ENCODE data around the gene GNAI3.

Gene GNAI3

DNA sequence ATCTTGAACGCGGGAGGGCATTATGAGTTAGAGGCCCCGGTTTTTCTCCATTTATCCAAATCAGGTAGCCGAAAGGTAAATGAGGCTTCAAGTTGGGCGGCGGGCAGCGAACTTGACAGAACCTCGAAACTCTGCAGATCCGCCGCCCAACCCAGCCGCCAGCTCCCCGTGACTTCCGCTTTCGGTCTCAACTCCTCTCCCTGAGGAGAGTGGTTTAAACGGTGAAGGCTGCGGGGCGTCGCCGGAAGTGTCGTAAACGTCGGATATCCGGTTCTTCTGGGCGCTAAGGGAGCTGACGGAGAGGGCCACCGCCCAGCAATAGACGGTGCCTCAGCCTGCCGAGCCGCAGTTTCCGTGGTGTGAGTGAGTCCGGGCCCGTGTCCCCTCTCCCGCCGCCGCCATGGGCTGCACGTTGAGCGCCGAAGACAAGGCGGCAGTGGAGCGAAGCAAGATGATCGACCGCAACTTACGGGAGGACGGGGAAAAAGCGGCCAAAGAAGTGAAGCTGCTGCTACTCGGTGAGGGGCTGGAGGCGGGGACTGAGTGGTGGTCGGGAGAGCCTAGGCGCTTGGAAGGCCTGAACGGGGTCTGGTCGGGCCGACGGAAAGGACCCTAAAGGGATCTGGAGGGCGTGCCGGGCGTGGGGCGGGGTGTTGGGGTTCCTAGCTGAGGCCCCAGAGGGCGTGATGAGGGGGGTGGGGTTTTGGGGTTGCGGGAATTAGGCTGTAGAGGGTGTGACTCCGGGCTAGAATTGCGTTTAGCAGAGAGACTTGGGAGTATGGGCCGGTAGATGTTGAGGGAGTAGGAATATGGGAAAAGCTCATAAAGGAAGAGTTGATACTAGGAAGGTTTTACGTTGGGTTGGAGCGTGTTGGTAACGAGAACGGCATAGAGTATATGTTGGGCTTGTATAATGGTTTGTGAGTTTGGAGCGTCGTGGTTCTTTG is at the start of gene GNAI3:
GNAI3 (plus strand) TSS at position 295 of the 947 bp plus-strand sequence; CDS start at position 401, 106 bp downstream.
- peak; percentile 64 for DNase-seq

DNA sequence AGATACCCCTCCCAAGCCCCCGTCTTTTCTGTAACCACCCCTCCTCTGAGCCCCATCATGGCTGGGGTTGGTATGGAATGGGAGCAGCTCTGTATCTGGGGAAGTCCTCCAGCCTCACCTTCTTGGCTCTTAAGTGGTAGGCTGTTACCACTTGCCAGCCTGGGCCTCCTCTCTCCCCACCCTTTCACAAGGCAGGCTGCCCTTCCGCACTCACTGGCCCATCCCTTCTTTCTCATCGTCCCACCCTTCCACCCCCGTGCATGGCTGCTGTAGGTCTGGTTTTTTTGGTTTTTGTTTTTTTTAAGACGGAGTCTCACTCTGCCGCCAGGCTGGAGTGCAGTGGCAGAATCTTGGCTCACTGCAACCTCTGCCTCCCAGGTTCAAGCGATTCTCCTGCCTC is 49.3 kb upstream of the GNAI3 start:
- no peak for DNase-seq

DNA sequence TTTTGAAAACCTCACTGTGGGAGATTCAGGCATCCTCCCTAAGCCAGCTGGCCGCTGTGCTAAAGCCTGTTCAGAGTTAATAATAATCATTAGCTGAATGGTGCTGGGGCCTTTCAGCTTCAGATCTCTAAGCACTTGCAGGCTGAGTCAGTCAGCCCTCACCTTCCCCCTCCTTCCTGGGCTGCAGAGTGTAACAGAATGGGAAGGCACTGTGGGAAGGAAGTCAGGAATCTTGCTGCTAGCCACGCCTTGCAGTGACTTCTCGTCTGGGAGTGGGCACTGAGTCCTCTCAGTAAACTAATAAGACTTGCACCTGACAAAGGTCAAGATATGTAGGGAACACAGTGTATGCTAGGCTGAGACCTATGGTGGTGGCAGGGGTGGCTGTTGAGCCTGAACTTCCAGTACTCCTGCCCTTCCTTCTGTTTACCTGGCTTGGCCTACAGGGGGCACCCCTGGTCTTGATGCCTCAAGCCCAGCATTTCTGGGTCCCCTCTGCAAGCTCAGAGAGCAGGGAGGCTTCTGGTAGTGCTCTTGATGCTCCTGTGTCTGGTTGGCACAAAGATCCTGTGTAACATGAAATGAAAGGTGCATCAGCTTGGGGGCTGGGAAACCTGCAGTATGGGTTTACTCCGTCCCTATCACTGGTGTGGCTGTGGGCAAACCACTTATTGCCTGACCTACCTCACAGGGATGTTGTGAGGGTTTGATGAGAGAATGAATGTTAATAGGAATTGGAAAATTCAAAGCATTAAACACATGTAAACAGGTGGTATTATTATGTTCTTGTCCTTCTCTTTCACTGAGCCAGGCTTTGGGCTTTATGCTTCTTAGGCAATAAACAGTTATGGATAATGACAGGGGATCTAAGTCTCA is 48.5 kb upstream of the GNAI3 start:
- no peak for DNase-seq

DNA sequence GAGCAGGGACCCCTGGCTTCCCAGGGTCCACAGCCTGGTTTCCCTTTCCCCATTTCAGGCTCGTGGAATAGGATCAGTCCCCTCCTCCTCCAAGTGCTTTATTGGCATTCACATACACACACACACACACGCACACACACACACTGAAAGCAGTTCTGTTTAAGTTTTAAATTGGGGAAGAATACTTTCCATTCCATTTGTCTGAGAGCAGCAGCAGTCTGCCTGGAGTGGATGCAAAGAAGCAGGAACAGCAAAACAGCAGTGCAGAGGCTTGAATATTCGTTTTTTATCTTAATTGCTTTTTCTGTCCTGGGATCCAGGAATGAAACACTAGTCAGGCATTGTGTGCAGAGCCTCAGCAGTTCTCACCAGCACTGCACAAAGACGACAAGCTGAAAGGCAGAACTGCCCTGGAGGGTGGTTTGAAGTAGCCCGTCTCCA is 47.5 kb upstream of the GNAI3 start:
- DNase-seq: no peak

DNA sequence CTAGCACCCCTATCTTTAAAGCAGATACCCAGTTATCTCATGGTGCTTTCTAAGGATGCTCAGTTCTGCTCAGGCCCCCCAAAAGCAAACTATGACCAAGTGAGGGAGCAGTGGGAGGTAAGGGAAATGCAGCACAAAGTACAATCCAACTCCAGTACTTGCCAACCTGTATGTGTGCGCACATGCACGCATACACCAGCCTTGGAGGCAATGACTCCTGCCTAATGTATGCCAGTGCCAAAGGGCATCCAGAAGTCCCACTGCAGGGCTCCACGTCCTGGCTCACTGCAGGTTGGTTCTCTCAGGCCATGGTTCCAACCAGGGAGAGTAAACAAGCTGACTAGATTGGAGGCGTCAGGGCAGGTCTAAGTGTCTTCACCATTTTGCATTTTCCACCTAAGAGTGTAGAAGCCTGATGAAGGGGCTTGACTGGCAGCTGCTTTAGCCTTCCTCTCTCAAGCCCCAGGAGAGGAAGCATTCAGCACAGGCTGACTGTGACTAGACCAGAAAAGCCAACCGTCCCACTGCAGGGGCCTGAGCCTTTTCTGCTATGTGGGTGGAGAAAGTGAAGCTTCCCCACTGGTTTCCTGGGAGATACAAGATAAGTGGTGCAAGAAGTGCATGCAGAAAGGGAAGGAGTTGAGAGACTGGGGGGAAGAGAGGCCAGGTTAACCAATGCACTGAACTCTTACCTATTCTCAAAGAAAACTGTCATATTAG is 46.6 kb upstream of the GNAI3 start:
- DNase-seq: no peak

DNA sequence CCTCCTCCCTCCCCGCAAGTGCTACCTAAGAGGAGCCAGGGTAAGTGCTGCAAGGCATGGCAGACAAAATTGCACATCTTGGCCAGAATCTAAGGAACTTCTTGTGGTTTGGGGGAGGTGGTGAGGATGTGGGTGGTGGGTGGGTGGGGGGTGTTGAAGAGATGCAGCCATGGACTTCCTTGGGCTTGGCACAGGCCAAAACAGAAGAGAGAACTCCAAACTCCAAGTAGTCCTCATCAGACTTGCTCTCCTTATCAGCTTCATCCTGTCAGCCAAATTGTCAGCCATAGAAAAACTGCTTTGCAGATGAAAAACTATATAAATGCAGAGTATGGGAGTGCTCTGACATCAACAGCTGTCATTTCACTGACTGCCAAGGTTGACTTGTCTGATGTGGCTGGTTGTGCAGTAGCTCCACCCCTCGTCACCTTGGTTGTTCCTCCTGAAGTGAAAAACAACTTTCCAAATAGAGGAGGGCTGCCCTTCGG is 46.0 kb upstream of the GNAI3 start:
- DNase-seq: no peak

DNA sequence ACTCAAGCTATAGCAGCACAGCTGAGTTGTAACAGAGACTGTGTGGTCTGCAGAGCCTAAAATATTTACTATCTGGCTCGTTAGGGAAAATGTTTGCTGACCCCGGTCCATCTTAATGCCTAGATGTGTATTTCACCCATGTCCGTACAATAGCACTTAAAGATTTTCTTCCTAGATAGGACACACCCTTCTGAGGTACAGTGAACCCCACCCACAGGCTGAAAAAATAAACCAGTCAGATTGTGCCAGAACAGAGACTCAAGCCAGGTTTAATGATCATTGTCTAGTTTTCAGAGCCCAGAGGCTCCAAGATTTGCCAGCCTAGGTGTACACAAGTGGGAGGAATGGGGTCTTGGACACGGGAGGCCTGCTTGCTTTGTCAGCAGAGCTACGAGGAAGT is 44.5 kb upstream of the GNAI3 start:
- no peak for DNase-seq

DNA sequence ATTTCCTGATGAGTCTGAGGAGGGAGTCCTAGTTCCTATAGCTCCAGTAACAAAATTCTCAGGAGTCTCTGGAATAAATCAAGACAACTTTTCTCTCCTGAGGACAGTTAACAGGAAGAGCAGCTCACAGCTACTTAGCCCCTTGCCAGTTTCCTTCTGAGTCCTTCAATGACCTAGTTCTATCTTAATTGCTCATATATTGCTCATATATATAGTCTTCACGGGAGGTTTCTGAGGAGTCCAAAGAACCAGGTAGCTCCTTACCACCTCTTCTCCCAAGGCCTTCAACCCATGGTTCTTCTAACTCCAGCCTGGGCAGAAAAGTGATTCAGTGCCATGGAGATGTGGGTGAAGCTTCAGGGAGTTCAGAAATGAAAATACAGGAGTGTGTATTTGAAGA is 43.4 kb upstream of the GNAI3 start:
- no peak for DNase-seq

DNA sequence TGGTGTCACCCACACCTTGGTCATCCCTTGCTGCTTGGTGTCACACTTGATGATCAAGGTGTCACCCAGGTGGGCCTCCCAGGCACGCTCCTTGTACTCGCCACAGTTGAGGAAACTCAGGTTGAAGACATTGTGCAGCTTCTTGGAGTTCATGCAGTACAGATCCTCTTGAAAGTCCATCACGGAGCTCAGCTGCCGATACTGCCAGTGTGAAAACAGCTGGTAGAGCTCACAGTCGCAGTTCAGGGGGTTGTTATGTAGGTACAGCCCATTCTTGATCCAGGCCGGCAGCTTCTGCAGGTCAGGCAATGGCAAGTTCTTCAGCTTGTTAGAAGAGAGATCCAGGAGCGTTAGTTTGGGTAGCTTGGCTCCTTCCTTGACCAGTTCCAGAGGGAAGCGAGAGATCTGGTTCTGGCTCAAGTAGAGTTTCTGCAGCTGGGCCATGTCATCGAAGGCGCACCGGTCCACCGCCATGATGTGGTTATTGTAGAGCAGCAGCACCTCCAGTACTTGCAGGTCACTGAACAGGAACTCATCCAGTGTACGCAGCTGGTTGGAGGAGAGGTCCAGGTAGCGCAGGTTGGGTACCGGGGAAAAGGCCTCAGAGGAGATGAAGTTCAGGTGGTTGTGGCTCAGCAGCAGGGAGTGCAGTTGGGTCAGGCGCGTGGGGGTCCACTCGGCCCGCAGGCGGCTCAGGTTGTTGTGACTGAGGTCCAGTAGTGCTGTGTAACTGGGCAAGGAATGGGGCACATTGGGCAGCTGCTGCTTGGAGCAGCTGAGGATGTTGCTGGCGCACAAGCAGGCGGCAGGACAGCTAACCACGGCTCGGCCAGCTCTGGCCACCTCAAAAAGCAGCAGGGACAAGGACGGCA is 40.2 kb upstream of the GNAI3 start:
- no peak for DNase-seq

DNA sequence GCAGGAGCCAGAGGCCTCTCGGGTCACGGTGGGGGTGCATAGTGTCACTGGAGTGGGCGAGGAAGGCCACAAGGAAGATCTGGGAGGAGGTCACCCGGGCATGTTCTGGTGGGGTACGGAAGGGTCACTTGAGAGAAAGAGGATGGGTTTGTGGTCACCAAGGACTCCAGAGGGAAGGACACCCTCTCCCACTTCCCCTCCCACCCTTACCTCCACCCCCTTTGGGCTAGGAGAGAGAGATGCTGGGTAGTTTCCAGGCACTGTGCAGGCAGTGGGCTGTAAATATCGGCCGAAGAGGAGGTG is 39.6 kb upstream of the GNAI3 start:
- DNase-seq: no peak

DNA sequence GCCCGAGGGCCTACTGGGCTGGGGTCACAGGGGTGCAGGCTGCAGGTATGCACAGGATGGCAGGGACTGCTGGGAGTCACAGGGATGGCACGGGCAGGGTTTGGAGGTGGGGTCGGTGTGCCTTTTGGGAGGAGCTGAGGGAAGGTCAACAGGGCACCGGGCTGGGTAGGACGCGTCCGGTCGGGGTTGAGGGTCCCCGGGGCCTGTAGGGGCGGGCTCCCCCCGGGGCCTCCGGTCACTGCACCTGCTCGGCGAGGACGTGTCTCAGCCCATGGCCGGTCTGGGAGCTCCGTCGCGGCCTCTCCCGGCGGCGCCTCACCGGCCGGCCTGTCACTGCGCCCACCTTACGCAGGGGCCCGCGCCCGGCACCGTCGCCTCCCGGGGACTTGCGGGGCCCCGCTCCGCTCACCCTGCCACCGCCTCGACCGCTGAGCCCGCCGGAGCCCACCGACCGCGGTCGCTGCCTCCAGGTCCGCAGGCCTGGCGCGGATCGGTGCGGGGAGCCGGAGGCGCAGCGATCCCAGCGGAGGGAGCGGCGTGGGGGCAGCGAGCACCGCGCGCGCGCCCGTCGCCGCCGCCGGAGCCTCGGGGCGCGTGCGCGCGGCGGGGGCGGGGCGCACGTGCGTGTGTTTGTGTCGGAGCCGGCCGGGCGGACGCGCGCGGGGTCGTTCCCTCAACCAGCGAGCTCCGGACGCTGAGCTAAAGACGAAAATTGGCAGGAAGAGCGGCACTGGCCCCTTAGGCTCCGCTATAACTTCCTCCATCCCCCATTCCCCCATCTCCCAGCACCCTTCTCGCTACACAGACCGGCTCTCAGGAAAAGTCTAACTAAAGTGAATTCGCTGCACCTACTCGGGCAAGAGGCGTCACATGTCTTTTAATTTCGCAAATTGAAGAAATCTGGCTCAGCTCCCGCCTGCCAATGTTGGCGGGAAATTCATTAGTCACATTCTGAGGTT is 39.0 kb upstream of the GNAI3 start, which contains the start of gene AMIGO1:
AMIGO1 (minus strand) TSS at position 552 of the 959 bp plus-strand sequence. CDS start 815 bp downstream, outside the sequence.
- peak; percentile 76 for DNase-seq

DNA sequence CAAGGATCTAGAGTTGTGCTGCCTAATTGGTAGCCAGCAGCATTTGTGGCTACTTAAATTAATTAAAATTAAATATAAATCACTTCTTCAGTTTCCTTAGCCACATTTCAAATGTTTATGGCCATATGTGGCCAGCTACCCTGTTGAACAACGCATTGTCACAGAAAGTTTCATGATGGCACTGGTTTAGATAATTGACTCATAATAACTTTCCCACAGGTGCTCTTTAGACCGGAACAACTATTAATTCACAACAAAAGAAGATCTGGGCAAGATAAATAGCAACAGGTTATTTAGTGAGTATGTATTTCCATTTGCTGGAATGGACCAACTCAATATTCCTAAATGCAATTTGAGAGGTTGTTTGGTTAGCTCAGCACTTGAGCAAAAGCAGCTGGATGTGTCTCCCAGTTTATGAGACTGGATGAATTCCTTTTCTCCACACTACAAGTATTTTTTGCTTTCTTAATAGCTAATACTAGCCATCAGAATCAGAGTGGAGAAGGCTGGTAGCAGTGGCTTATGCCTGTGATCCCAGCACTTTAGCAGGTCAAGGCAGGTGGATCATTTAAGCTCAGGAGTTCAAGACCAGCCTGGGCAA is 35.2 kb upstream of the GNAI3 start:
- no peak for DNase-seq

DNA sequence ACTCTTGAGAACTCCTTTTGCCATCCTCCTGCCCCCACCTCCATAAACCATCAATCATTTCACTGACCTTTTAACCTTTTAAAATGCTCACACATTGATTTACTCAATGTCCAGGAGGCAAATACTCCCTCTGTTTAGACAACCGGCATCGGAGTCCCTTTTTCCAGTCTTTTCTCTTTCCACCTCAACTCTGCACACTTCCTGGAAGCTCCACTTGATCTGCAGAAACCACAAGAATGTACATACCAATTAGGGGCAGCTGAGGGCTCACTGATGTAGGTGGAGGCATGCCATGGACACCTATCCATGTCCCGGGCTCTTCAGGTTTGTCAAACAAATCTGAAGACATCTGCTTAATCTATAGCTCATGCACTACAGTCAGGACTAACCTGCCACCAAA is 33.6 kb upstream of the GNAI3 start:
- DNase-seq: no peak

DNA sequence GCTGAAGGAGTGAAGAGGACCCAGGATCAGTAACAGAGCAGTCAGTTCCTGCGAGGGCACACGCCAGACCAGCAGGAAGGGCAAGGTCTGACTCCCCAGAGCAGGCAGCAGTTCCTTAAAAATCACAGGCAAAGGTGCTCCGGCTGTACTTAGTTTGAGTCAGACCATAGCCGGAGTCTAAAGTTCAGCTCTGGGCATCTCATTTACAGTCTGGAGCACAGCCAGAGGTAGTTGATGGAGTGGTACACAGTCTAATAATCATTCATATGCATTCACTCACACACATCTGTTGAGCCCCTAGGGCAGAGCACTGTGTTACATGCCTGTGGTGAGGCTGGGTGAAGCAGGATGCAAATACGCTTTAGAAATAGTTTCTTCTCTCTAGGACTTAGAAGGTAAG is 31.5 kb upstream of the GNAI3 start:
- DNase-seq: no peak

DNA sequence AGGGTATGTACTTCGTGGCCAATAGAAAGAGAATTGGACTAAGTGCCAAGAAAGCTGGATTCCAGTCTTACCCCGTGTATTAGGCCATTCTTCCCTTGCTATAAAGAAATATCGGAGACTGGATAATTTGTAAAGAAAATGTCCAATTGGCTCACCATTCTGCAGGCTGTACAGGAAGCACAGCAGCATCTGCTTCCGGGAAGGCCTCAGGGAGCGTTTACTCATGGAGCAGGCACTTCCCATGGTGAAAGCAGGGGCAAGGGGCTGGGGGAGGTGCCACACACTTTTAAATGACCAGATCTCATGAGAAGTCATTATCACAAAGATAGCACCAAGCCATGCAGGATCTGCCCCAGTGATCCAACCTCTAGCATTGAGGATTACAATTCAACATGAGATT is 31.1 kb upstream of the GNAI3 start:
- DNase-seq: no peak

DNA sequence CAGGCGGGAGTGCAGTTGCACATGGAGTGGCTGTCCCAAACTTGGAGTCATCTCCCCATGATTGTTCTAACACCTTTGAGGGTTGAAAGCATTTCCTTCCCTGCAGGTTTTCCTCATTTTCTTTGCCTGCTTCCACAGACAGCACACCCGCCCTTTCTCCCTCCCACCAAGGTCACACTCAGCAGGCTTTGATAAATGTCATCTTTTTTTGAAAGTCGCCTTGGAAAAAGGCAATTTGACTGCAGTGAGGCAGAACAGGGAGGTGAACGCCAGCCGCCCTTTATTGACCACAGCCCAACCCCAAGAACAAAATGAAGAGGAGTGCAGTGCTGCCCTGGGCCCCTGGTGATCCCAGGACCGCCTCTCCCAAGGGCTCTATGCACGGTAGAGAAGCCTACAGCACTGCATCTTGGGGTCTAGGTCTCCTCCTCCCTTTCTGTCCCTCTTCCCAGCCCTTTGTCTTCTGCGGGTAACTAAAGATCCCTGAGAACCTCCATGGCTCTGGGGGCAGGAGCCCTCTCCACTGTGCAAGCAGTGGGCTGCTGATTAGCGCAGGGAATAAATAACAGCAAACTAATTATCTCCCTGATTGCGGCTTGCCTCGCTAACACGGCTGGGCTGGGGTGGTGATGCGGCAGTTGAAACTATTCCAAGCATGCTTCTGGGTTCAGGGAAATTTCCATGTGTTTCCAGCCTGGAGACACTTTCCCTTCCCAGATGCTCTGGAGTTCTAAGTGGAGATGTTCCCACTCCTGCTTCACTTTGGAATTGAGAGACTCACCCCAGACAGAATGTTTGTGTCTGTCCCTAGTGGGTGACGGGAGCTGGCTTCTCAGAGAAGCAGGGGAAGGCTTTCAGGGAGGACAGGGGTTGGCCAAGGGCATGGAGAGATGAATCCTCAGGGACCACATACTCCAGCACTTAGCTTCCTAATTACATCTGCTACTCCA is 27.1 kb upstream of the GNAI3 start:
- DNase-seq: no peak

DNA sequence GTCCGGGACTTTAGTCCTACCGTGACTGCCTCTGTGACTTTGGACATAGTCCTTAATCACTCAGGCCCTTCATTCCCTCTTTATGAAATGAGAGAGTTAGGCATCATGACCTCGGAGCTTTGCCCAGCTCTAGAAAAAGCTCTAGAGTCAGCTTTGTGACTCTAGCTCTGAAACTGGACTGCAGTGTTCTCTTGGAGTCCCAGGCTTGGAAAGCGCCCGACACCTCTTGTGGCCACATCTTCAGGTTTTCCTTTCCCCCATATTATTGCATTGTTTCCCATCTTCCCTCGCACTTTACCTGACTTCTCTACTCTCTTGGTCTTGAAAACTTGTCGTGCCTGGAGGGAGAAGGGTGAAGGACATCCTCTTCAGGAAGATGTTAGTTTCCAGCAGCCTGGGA is 26.4 kb upstream of the GNAI3 start:
- no peak for DNase-seq

DNA sequence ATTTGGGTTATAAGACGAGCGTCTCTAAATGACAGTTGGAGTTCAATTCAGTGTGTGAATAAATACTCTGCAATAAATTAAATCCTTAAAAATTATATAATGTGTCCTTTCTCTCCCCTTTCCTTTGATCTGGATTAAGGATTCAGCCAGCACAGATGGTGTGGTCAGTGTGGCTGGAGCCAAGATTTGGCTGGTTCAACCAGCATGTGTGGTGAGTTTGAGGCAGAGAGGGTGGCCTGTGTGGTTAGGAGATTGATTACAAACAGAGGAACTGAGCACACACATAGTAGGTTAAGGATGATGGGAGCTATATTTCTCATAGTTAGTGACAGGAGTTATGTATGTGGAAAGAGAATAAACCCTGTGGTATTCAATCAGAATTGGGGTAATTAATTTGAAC is 24.7 kb upstream of the GNAI3 start:
- no peak for DNase-seq

Measured in 8988T (cell line).